HG03521 (cell line): Measurements from ENCODE around the gene PNLDC1.
"Not testable (repeated sequence)": the region's sequence is repeated elsewhere in the genome, so short reads cannot be mapped to it uniquely, and the experiment has no call there.

Experiments used
- ATAC-seq: cut with Tn5 transposase; IDR thresholded peaks from one replicate; pipeline ENCODE4 v1.9.1; 2021; ENCODE audit warnings: mild to moderate bottlenecking, moderate library complexity; ENCODE audit not compliant: unreplicated experiment

The PNLDC1 gene

DNA sequence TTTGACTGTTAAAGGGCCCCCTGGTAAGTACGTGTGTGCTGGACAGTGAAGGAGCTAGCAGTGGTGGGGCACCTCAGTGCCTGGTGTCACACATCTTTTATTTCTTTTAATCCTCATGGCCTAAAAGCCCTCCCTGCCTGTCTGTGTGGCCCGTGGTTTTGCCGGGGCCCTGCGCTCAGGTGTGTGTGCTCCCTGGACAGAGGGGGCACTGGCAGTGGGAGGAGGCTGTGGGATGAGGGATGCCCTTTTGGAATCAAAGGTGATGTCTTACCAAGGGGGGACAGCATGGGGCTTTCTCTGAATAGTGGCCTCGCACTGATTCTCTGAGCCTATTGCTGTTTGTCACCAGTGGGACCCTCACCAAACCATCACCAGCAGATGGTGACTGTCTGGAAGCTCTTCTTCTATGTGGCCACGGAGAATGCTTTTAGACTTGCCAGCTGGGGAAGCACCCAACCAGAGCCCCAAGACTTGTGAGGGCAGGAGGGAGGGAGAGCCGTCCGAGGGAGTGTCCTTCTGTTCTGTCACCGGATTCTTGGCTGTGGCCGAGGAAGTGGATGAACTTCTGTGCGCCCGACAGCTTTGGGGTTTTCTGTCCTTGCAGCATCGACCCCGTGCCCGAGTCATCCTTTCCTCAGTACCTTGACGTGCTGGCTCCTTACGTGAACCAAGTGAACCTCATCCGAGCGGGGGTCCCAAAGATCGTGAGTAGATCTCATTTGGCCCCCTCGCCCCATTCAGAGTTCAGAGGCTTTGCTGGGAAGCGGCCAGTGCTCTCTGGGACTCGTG lies 18.1 kb downstream of the PNLDC1 start:
- no peak for ATAC-seq

DNA sequence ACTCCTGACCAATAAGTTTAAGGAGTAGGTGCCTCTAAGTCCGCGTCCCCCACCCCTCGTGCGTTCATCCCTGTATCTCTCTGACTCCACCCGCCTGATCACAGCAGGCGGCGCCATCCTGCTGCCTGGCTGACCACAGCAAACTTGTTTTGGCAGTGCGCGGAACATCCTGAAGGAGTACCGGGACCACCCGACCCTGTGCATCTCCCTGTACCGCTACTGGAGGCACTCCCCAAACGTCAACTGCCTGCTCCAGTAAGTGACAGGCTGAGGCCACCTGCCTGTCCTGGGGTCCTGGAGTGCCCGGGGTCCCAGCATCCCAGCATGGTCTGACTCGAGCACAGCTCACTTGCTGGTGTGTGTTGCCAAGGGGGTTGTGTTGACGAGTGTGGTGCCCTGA lies 19.0 kb downstream of the PNLDC1 start:
- ATAC-seq: no peak

DNA sequence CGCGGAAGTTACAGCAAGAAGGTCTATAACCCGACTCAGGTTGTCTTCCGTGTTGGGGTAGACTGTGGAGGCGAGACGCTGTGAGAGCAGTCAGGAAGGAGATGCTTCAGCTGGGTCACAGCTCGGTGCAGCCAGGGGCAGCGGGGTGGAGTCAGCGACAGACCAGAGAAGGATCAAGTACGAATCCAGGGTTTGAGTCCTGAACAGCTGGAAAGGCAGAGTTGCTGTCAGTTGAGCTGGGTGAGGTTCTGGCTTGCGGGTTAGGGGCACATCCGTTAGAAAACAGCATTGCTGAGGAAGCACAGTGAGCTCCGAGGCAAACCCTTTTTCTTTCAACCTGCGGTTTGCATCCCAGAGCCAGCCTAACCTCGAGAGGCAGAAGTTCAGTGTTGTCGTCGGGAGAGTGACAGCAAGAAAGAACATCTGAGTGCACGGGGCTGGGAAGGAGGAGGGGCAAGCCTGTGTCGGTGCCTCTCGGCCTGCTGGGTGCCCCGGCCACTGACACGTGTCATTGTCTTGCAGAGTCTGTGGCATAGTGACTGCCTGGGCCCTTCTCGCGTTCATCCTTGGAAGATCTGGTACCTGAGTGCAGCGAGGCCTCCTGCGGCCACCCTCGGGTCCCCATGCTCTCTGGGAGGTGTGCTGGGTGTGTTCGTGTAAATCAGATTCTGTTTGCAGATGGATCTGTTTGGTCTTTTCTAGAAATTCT lies 20.0 kb downstream of the PNLDC1 start:
- ATAC-seq: no peak

DNA sequence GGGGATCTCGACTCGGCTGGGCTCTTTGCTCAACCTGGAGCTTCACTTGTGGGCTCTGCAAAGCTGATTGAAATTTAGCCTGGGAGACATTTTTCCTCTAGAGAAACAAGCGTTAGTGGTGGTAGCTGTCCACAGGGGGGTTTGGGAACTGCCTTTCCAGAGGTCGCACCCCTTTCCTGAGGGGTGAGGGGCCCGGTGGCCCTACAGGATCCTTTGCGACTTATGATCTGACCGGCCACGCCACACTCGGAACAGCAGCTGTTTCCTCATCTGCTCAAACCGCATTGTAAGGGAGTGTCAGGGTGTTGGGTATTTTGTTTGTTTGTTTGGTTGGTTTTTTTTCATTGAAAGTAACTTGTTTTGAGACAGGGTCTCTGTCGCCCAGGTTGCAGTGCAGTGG lies 21.0 kb downstream of the PNLDC1 start:
- ATAC-seq: no peak

DNA sequence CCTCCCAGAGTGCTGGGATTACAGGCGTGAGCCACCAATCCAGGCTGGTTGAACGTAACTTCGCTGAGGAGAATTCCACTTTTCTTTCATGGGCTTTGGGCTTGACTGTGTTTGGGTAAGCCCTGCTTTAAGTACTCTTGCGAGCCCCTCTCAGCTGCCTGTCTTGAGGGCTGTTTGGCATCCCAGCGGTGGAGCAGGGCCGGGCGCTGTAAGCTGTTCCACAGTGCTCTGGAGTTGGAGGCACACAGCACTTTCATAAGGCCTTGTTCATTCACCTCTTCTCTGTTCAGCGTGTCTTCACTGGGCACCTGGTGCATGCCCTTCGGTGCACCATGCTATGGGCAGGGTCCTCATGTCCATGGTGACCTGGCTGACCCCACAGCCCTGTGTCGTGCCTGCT lies 21.6 kb downstream of the PNLDC1 start:
- no peak for ATAC-seq

DNA sequence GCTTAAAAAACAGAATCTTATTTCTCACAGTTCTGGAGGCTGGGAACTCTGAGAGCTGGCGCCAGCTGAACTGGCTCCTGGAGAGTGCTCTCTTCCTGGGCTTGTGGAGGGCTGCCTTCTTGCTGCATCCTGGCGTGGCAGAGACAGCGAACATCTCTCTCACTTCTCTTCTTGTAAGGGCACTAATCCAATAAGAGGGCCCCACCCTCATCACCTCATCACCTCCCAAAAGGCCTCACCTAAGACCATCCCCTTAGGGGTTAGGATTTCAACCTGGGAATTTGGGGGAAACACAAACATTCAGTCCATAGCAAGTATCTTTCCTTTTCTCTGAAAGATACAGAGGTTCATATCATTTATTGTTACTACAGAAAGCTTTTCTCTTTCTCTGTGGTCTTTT lies 23.9 kb downstream of the PNLDC1 start:
- ATAC-seq: no peak

DNA sequence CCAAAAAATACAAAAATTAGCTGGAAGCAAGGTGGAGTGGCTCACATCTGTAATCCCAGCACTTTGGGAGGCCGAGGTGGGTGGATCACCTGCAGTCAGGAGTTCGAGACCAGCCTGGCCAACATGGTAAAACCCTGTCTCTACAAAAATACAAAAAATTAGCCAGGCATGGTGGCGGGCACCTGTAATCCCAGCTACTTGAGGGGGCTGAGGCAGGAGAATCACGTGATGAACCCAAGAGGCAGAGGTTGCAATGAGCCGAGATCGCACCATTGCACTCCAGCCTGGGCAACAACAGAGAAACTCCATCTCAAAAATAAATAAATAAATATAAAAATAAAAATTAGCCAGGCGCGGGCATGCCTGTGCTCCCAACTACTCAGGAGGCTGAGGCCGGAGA lies 24.6 kb downstream of the PNLDC1 start:
- not testable (repeated sequence) for ATAC-seq

DNA sequence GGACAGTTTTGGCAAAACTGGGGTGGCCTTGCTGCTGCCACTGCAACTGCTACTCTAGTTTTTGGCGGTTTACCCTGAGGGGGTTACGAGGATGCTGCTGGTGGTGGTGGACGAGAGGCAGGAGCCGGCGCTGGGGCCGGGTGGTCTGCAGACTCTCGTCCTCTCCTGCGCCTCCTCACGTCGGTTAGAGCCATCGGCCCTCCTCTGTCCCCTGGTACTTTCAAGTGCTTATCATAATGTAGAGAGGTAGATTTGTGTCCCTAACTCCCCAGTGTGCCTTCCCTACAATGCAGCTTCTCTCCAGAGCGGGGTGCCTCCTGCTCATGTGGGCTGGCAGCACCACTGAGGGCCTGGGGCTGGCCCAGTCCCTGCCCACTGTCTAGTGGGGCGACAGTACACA lies 25.9 kb downstream of the PNLDC1 start:
- no peak for ATAC-seq

DNA sequence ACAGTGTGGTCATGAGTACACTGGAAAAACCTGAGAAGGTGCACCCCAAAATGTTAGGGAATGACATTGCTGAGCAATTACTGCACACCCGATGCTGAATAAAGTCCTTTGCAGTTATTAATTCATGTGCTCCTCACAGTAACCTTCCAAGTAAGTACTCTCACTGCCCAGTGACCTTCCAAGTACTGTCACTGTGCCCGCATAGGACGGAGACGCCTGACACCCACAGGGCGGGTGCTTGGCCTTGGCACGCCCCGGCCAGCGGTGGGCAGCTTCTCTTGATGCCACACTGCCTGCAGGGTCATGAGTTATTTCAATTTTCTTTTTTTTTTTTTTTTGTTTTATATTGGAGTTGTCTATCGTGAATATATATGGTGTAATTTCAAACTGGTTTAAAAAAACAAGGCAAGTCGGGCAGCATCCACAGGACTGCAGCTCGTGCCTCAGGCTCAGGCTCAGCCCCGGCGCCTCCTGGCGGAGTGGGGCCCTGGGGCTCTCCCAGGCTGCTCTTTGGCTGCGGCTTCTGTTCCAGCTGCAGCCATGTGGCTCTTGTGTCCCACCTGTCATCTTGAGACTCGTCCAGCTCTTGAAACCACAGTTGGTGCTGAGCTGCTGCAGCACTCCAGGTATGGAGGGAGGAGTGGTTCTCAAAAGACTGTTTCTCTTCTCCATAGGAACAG lies 27.0 kb downstream of the PNLDC1 start:
- ATAC-seq: no peak

DNA sequence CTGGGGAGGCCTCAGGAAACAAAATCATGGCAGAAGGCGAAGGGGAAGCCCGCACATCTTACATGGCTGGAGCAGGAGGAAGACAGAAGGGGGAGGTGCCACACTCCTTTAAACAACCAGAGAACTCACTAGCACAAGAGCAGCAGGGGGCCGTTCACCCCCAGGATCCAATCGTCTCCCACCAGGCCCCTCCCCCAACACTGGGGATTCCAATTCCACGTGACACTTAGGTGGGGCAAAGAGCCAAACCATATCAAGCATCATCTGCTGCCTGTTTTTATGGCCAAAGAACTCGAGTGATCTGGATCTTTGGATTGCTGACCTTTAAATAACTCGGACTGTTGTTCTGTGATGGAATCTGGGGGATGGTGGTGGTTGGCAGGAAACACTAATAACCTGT lies 28.0 kb downstream of the PNLDC1 start:
- no peak for ATAC-seq

DNA sequence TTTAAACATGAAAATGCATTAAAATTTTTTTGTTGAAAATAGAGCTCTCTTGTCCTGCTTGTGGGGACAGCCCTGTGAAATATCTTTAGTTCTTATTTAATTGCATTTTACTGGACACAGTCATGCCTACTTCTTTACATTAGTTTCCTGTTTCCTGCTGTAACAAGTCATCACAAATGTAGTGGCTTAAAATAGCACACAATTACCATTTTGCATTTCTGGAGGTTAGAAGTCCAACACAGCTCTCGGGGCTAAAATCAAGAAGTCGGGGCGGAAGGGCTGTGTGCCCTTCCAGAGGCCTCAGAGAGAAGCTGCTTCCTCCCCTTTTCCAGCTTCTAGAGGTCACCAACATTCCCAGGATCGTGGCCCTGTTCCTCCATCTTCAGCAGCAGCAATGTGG lies 29.4 kb downstream of the PNLDC1 start:
- no peak for ATAC-seq

DNA sequence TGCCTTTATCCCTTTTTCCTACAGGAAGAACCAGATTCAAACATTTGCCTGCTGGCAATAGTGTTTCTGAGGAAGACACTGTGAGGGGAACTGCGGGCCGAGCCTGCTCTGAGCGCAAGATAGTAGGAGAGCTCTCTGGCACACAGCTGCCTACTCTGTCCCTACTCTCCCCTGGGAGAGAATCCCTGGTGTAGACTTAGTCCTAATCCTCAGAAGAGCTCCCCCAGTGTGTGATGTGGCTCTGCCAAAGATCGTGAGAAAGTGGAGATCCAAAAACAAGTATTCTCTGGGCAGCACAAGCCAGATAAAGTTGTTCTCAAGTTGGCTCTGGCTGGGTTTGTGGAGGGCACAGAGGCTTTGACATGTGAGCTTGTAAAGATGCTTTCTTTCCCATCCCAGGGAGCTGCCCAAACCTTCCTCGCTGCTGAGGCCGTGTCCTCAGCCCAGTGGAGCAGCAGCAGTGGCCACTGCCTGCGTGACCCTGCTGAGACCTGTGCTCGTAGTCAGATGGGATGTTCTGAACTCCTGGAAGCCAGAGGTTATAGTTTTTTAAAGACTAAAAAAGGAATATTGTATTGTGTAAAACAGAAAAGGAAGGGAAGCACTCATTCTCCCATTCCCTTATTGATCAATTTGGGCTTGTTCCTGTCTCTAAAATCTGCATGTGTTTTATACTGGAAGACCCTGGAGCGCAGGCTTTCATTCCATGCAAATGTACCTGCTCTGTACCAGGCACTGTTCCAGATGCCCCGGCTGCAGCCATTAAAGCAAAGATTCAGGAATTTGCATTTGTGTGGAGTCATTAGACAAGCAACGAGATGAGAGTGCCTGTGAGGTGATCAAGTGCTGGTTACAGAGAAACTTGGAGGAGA lies 30.7 kb downstream of the PNLDC1 start:
- no peak for ATAC-seq

DNA sequence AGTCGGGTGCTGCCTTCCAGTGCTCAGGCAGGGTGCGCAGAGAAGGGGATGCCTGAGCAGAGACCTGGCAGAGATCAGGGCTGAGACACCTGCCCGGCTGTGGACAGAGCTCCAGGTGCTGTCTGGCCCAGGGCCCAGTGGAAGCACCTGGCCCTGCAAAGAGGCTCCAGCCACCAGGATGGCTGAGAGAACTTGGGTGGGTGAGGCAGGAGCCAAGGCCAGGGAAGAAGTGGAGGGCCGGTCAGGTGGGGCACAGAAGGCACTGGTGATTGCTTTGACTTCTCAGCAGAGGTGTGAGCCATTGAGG lies 31.2 kb downstream of the PNLDC1 start:
- ATAC-seq: no peak

DNA sequence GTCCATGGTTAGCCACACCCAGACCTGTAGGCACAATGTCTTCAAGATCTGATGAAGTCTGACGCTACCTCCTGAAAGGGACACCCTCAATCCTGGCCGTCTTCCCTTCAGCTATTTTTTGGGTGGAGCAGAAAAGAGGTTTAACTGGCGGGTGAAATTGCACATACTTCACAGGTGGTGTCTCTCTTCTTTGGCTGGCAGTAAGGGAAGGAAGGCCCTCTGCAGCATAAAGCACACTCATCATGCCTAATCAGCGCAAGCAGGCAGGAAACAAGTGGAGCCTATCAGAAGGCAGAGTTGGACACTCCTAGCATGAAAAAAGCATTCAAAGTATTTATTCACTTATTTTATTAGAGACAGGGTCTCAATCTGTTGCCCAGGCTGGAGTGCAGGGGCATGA lies 32.9 kb downstream of the PNLDC1 start:
- no peak for ATAC-seq

DNA sequence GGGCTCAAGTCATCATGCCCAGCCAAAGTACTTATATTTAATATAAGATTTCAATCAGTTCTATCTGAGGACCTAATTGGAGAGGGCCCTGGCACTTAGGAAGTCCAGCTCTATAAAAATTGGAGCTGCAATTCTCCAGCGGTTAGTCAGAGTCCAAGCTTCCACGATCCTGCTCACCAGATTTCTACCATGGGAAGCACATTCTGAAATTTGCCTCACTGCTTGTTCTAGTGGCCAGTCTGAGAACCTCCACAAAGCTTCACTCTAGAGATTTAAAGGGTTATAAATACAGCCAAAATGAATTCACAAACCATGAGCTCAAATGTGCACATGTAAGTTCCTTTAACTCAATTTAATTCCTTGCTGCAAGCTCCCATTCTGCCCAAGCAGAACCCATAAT lies 33.5 kb downstream of the PNLDC1 start:
- no peak for ATAC-seq

DNA sequence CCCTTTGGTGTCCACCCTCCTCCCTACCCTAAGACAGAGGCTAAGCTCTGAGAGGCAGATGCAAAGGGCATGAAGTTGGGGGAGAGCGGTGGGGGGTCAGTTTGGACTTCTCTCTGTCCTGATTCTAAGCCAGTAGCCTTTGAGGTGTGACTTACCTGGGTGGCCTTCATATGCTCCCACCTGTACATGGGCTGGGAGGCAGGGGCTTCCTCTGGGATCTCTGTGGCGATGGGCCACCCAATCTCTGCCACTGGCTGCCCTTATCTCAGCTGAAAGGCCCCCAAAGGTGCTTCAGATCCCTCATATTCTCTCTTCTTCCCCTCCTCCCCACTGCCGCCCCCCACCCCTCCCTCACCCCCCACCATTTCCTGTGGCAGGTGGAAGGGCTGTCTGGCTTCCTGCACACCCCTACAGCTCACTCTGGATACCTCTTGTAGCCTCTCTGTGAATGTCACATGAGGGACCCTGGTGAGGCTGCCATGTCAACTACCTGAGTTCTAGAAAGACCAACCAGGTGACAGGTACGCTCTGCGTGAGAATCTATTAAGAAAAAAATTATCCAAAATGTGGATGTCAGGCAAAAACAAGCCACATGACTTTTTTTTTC lies 34.0 kb downstream of the PNLDC1 start:
- no peak for ATAC-seq

DNA sequence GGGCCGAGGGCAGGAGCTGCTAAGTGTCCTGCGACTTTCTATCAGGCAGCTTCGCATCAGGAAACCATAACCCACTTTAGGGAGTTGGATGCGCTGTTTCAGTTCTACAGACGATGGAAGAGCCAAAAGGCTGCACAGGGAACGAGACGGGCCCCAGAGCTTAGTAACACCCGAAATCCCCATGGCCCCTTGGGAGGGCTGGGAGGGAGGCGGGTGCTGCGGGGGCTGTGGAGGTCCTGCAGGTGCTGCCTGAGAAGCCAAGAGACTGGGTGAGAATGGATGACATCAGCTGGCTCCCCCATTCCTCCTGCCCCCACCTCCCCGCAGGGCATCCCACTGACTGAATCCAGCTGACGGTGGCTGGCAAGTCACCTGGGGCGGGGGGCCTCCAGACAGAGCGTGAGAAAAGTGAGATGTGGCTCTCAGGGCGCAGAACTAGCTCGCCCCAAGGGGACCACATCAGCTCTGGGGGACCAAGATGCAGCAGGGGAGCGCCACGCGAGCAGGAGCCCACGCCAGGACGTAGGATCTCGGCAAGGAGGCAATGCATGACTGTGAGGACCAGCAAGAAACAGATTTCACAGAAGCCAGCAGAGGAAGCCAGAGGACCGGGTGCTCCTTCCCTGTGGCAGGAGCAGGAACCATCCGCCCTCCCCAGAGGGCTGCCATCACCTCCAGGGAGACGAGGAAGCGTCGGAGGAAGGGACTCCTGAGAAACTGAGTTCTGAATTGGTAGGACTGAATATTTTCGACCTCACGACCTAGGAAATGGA lies 36.8 kb downstream of the PNLDC1 start:
- no peak for ATAC-seq

DNA sequence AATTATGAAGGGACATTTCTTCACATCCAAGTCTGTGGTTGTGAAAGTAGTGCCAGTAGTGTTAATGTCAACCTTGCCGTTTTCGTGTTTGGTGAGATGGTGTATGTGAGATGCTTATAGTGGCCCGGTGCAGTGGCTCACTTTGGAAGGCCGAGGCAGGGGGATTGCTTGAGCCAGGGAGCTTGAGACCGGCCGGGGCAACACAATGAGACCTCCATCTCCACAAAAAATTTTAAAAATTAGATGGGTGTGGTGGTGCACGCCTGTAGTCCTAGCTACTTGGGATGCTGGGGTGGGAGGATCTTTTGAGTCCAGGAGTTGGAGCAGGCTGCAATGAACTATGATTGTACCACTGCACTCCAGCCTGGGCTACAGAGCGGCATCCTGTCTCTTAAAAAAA lies 37.4 kb downstream of the PNLDC1 start:
- ATAC-seq: no peak

DNA sequence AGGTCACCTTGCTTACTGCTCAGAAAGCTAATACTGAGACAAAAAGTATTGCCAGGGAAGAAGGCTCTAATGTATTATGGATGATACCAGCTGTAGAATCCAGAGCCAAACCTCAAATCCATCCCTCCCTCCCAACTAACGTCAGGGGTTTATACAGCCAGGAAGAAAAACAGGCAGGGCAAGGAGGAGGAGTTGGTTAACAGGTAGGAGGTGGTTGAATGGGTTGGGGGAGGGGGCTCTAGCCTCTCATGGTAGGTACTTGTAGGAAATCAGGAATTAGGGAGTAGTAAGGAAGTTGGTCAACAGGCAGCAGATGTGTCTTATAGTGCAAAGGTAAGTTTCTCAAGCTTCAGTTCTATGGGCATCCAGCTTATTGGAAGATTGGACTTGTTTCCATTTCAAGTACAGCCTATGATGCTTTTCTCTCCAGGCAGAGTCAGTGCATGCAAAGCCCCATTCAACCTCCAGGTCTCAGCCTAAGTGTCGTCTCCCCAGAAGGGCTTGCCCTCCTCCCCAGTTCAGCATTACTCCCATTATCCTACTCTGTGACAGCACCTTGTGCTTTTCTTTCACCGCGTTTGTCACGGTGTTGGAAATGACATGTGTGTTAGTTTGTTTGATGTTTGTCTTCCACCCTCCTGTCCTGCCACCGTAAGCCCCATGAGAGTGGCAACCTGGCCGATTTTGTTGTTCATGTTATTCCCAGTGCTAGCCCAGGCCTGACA lies 38.1 kb downstream of the PNLDC1 start:
- no peak for ATAC-seq
